Measurements from ENCODE around the gene BRSK1. TPM values are rescaled to one million over a fixed set of nuclear protein-coding genes. Genes with fewer than 3 reads are reported as not detected.

Gene BRSK1
- total RNA-seq, 2 experiments from 2014 or later, result 7.3 to 7.5 TPM

Small RNA genes within 50 kb of the gene (microRNA-seq; reads per million reads assigned to microRNA genes)
- gene MIR6802 (2.9 reads per million), gene MIR6803 (4.6 reads per million)

Other genes with a start within 250 kb of the BRSK1 start
- gene GP6, start 245.7 kb upstream of the BRSK1 start, total RNA-seq, result under 1 TPM; 0.39 to 0.58 TPM
- gene RDH13, start 220.8 kb upstream of the BRSK1 start, total RNA-seq, result 10 to 100 TPM; 30.9 to 33.1 TPM
- 1 to 10 TPM; 4.9 to 8.6 TPM for gene EPS8L1, start 208.1 kb upstream of the BRSK1 start, total RNA-seq
- 100 to 1,000 TPM; 137 to 142 TPM for gene PPP1R12C, start 166.4 kb upstream of the BRSK1 start, total RNA-seq
- not detected for gene TNNT1, start 134.8 kb upstream of the BRSK1 start, total RNA-seq
- gene TNNI3, start 126.3 kb upstream of the BRSK1 start, total RNA-seq, result not detected
- under 1 TPM; 0.21 to 0.23 TPM for gene DNAAF3, start 117.4 kb upstream of the BRSK1 start, total RNA-seq
- gene SYT5, start 103.7 kb upstream of the BRSK1 start, total RNA-seq, result 1 to 10 TPM in 1 of 2 experiments, under 1 TPM in 1; 0.47 to 1.3 TPM
- not detected for gene PTPRH, start 74.5 kb upstream of the BRSK1 start, total RNA-seq
- 10 to 100 TPM; 11.0 to 13.8 TPM for gene TMEM86B, start 55.2 kb upstream of the BRSK1 start, total RNA-seq
- 100 to 1,000 TPM; 256 to 265 TPM for gene PPP6R1, start 25.0 kb upstream of the BRSK1 start, total RNA-seq
- 10 to 100 TPM; 31.1 to 32.7 TPM for gene HSPBP1, start 3.9 kb upstream of the BRSK1 start, total RNA-seq
- gene TMEM150B, start 41.3 kb downstream of the BRSK1 start, total RNA-seq, result under 1 TPM in 1 of 2 experiments, not detected in 1; 0.26 TPM
- gene KMT5C, start 55.9 kb downstream of the BRSK1 start, total RNA-seq, result 10 to 100 TPM; 21.9 to 26.7 TPM
- under 1 TPM in 1 of 2 experiments, not detected in 1; 0.34 TPM for gene COX6B2, start 70.7 kb downstream of the BRSK1 start, total RNA-seq
- gene GARIN5B, start 79.3 kb downstream of the BRSK1 start, total RNA-seq, result not detected
- under 1 TPM; 0.26 to 0.34 TPM for gene IL11, start 86.5 kb downstream of the BRSK1 start, total RNA-seq
- gene TMEM190, start 92.8 kb downstream of the BRSK1 start, total RNA-seq, result not detected
- gene TMEM238, start 100.3 kb downstream of the BRSK1 start, total RNA-seq, result 10 to 100 TPM; 23.6 to 26.7 TPM
- 1,000 to 10,000 TPM; 2,948 to 3,082 TPM for gene RPL28, start 101.9 kb downstream of the BRSK1 start, total RNA-seq
- gene UBE2S, start 123.8 kb downstream of the BRSK1 start, total RNA-seq, result 100 to 1,000 TPM; 333 to 353 TPM
- not detected for gene SHISA7, start 159.3 kb downstream of the BRSK1 start, total RNA-seq
- 10 to 100 TPM; 31.9 to 32.1 TPM for gene ISOC2, start 177.6 kb downstream of the BRSK1 start, total RNA-seq
- gene C19orf85, start 180.8 kb downstream of the BRSK1 start, total RNA-seq, result not detected
- gene ZNF628, start 192.6 kb downstream of the BRSK1 start, total RNA-seq, result 10 to 100 TPM; 10.2 to 11.6 TPM
- 10 to 100 TPM; 16.2 to 16.4 TPM for gene NAT14, start 201.2 kb downstream of the BRSK1 start, total RNA-seq
- gene SSC5D, start 204.4 kb downstream of the BRSK1 start, total RNA-seq, result under 1 TPM; 0.50 to 0.55 TPM